ENCODE measurements around the gene ALDH16A1.

DNA sequence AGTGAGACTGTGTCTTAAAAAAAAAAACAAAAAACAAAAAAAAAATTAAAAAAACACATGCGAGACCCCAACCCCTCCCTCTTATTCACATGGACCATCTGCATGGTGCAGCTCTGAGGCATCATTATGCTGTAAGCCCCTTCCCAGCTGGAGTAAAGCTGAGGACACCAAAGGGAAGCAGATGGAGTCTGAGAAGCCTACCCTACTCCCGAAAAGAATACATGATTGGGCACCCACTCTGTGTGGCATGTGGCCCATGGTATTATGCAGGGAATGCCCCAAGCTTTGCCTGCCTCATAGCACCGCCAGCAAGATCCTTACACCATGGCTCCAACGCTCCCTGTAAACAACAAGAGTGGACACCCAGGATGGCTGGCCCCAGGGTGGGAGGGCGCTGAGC, 34.5 kb upstream of the ALDH16A1 start:
- TF ChIP-seq, protein P1, sequence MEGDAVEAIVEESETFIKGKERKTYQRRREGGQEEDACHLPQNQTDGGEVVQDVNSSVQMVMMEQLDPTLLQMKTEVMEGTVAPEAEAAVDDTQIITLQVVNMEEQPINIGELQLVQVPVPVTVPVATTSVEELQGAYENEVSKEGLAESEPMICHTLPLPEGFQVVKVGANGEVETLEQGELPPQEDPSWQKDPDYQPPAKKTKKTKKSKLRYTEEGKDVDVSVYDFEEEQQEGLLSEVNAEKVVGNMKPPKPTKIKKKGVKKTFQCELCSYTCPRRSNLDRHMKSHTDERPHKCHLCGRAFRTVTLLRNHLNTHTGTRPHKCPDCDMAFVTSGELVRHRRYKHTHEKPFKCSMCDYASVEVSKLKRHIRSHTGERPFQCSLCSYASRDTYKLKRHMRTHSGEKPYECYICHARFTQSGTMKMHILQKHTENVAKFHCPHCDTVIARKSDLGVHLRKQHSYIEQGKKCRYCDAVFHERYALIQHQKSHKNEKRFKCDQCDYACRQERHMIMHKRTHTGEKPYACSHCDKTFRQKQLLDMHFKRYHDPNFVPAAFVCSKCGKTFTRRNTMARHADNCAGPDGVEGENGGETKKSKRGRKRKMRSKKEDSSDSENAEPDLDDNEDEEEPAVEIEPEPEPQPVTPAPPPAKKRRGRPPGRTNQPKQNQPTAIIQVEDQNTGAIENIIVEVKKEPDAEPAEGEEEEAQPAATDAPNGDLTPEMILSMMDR (IDR thresholded peaks at IDR 0.05; ENCODE audit: extremely low read depth in 1 of 2, insufficient read depth in 1 of 2, low read depth in 1 of 2, low read length in 2 of 2), result no peak
- TF ChIP-seq MYC (IDR thresholded peaks at IDR 0.05; ENCODE audit: low read depth, low read length) (no peak), POLR2A (IDR thresholded peaks at IDR 0.05; ENCODE audit: low read depth, low read length) (no peak), POLR2AphosphoS5 (IDR thresholded peaks at IDR 0.05; ENCODE audit: insufficient read depth, low read depth, low read length) (no peak), JUN (IDR thresholded peaks at IDR 0.05; ENCODE audit: borderline replicate concordance, insufficient read depth, insufficient read length, low read depth) (no peak)
- TF ChIP-seq, protein P2, sequence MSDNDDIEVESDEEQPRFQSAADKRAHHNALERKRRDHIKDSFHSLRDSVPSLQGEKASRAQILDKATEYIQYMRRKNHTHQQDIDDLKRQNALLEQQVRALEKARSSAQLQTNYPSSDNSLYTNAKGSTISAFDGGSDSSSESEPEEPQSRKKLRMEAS (IDR thresholded peaks at IDR 0.05; ENCODE audit: insufficient read depth, insufficient read length), result no peak
